Measurements from ENCODE around the gene OR10K1. TPM values are rescaled to one million over a fixed set of nuclear protein-coding genes. Genes with fewer than 3 reads are reported as not detected.

The OR10K1 gene
- polyA plus RNA-seq, 4 donors, result not detected

DNA sequence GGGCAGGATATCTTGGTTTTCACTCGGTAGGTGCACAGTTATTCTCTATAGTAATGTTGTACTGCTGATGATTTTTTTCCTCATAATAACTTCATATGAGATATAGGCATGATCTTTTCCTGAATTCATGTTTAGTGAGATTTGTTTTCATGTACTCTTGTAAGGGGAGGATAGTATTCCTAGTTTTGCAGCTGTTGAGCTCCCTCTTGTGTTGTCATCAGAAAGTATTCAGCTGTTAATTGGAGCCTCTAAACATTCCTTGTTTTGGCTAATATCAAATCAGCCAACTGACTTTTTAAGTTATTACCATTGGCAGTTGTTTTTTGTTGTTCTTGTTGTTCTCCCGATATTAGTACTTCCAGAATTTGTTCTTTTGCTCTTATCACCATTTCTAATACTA, 34.7 kb downstream of the OR10K1 start:
- Histone ChIP-seq H3K4me3 (ENCODE audit: low read depth in 1 of 3, low read length in 3 of 3) (no peak overlapping the region), H3K27me3 (ENCODE audit: control insufficient read depth in 3 of 3, insufficient read depth in 3 of 3, low read length in 3 of 3) (peaks cover 0 to 2% (median 0%) of the 10 kb centered on the region in 3 donors), H3K9me3 (ENCODE audit: control insufficient read depth in 2 of 2, insufficient read depth in 1 of 2, low read depth in 1 of 2, low read length in 1 of 2) (no peaks in the 10 kb centered on the region), H3K4me1 (ENCODE audit: control insufficient read depth in 3 of 3, insufficient read depth in 2 of 3, low read depth in 1 of 3, low read length in 2 of 3) (no peaks in the 10 kb centered on the region), H3K36me3 (ENCODE audit: control insufficient read depth in 3 of 3, insufficient read depth in 2 of 3, low read depth in 1 of 3, low read length in 3 of 3) (no peaks in the 10 kb centered on the region), H3K27ac (ENCODE audit: low read depth in 1 of 3, low read length in 2 of 3) (no peak overlapping the region)
- WGBS, 3 donors, result 33 to 39% (median 33%) methylated on average over 2 of the region's 2 CpGs
- no peak for FAIRE-seq
- DNase-seq, result no peak

DNA sequence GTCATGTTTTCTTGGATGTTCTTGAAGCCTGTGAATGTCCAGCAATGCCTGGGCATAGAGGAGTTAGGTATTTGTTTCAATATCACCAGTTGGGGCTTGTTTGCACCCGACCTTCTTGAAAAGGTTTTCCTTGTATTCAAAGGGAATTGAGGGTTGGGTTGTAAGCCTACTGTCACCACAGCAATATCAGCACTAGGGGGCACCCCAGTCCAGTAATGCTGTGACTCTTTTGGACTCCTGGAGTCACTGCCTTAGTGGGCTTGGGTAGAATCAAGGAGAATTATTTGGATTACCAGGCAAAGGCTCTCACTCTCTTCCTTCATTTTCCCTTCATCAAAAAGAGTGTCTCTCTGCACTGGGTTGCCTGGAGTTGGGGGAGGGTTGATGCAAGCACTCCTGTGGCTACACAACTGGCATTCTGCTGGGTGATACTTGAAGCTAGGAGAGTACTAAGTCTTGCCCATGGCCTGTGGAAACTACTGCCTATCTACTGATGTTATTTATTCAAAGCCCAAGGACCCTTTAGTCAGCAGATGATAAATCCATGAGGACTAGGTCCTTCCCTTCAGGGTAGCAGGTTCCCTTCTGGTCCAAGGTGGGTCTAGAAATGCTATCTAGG, 44.8 kb downstream of the OR10K1 start:
- H3K27ac ChIP-seq (ENCODE audit: low read depth in 1 of 3, low read length in 2 of 3), result no peak overlapping the region
- no peaks in the 10 kb centered on the region for H3K4me1 ChIP-seq (ENCODE audit: control insufficient read depth in 3 of 3, insufficient read depth in 2 of 3, low read depth in 1 of 3, low read length in 2 of 3)
- 9 to 25% (median 13%) methylated on average over 1 of the region's 1 CpG for WGBS, 3 donors
- H3K9me3 ChIP-seq (ENCODE audit: control insufficient read depth in 2 of 2, insufficient read depth in 1 of 2, low read depth in 1 of 2, low read length in 1 of 2), result peaks cover 0 to 2% of the 10 kb centered on the region in 2 donors
- no peak for FAIRE-seq
- H3K27me3 ChIP-seq (ENCODE audit: control insufficient read depth in 3 of 3, insufficient read depth in 3 of 3, low read length in 3 of 3), result peaks cover 0 to 3% (median 0%) of the 10 kb centered on the region in 3 donors
- DNase-seq, result peak; percentile 10 to 20
- no peak overlapping the region for H3K4me3 ChIP-seq (ENCODE audit: low read depth in 1 of 3, low read length in 3 of 3)
- no peaks in the 10 kb centered on the region for H3K36me3 ChIP-seq (ENCODE audit: control insufficient read depth in 3 of 3, insufficient read depth in 2 of 3, low read depth in 1 of 3, low read length in 3 of 3)

DNA sequence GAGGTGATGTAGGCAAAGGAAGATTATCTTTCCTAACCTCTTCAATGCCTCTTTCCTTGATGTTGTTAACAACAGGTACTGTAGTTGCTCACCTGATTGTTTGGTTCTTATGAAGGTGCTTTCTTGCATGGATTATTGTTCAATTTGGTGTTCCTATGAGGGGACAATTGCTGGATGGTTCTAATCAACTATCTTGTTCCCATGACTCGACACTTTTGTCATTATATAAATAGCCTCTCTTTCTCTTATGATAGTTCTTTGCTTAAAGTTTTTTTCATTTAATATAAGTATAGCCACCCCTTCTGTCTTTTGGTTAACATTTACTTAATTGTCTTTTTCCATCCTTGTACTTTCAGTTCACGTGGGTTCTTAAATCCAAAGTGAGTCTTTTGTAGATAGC, 45.9 kb downstream of the OR10K1 start:
- peaks cover 0 to 2% (median 0%) of the 10 kb centered on the region in 3 donors for H3K27me3 ChIP-seq (ENCODE audit: control insufficient read depth in 3 of 3, insufficient read depth in 3 of 3, low read length in 3 of 3)
- H3K27ac ChIP-seq (ENCODE audit: low read depth in 1 of 3, low read length in 2 of 3), result no peak overlapping the region
- H3K4me3 ChIP-seq (ENCODE audit: low read depth in 1 of 3, low read length in 3 of 3), result no peak overlapping the region
- 68 to 75% (median 75%) methylated on average over 2 of the region's 2 CpGs for WGBS, 3 donors
- H3K36me3 ChIP-seq (ENCODE audit: control insufficient read depth in 3 of 3, insufficient read depth in 2 of 3, low read depth in 1 of 3, low read length in 3 of 3), result no peaks in the 10 kb centered on the region
- no peaks in the 10 kb centered on the region for H3K4me1 ChIP-seq (ENCODE audit: control insufficient read depth in 3 of 3, insufficient read depth in 2 of 3, low read depth in 1 of 3, low read length in 2 of 3)
- FAIRE-seq, result no peak
- no peak for DNase-seq
- H3K9me3 ChIP-seq (ENCODE audit: control insufficient read depth in 2 of 2, insufficient read depth in 1 of 2, low read depth in 1 of 2, low read length in 1 of 2), result no peaks in the 10 kb centered on the region

DNA sequence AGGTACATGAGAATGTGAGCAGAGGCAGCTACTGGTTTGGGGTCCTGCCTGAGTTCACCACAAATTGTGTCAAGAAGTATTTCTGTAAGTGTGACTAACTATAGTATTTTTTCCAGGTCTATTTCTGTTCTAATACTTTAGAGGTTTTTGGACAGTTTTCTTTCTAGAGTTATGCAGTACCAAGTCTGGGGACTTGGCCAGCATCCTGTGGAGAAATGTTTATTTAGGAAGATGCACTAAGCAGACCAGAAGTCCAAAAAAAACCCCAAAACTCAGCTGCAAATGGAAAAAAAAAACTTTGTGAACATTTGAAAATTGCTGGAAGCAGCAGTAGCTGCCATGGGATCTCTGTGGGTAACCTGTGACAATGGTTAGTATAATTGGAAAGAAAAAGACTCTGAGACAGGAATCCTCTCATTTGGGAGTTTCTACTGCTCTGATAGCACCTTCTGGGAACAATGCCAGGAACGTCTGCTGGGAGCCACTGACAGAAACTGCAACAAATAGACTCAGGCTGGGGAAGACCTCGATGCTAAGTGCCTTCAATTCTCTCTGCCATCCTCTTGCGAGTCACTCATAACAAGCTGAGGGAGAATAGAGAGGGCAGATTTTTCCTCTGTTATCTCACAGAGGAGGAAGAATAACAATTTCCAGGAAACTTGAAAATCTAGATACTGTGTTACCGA, 48.0 kb downstream of the OR10K1 start:
- 34 to 42% (median 36%) methylated on average over 4 of the region's 4 CpGs for WGBS, 3 donors

DNA sequence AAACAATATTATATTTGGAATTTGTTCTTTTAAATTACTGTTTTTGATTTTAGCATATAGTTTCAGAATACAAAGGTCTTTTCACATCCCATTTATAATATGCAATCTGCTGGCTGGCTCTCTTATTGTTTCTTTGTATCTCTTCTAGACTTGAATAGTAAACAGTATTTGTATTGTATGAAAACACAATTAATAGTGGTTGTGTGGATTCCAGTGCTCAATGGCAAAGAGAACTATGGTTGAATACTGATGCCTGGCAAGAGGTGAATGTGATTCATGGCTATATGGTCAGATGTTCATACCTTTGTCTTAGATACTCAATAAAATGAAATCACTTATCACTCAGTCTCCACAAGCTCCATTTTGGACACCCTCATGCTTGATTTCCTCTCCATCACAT, 55.3 kb downstream of the OR10K1 start:
- FAIRE-seq (no peak), DNase-seq (no peak)
- Histone ChIP-seq H3K4me1 (ENCODE audit: control insufficient read depth in 3 of 3, insufficient read depth in 2 of 3, low read depth in 1 of 3, low read length in 2 of 3) (no peaks in the 10 kb centered on the region), H3K4me3 (ENCODE audit: low read depth in 1 of 3, low read length in 3 of 3) (no peak overlapping the region), H3K27ac (ENCODE audit: low read depth in 1 of 3, low read length in 2 of 3) (no peak overlapping the region), H3K27me3 (ENCODE audit: control insufficient read depth in 3 of 3, insufficient read depth in 3 of 3, low read length in 3 of 3) (no peaks in the 10 kb centered on the region), H3K9me3 (ENCODE audit: control insufficient read depth in 2 of 2, insufficient read depth in 1 of 2, low read depth in 1 of 2, low read length in 1 of 2) (no peaks in the 10 kb centered on the region), H3K36me3 (ENCODE audit: control insufficient read depth in 3 of 3, insufficient read depth in 2 of 3, low read depth in 1 of 3, low read length in 3 of 3) (no peaks in the 10 kb centered on the region)

More for the DNA sequence above, 48.0 kb downstream of the OR10K1 start:
- Histone ChIP-seq H3K36me3 (ENCODE audit: control insufficient read depth in 3 of 3, insufficient read depth in 2 of 3, low read depth in 1 of 3, low read length in 3 of 3) (no peaks in the 10 kb centered on the region), H3K4me1 (ENCODE audit: control insufficient read depth in 3 of 3, insufficient read depth in 2 of 3, low read depth in 1 of 3, low read length in 2 of 3) (no peaks in the 10 kb centered on the region), H3K4me3 (ENCODE audit: low read depth in 1 of 3, low read length in 3 of 3) (no peak overlapping the region), H3K27ac (ENCODE audit: low read depth in 1 of 3, low read length in 2 of 3) (no peak overlapping the region), H3K9me3 (ENCODE audit: control insufficient read depth in 2 of 2, insufficient read depth in 1 of 2, low read depth in 1 of 2, low read length in 1 of 2) (no peaks in the 10 kb centered on the region), H3K27me3 (ENCODE audit: control insufficient read depth in 3 of 3, insufficient read depth in 3 of 3, low read length in 3 of 3) (no peaks in the 10 kb centered on the region)
- FAIRE-seq, result no peak
- DNase-seq, result no peak

Other genes starting within 250 kb of the OR10K1 start
- under 1 TPM in 2 of 4 donors, not detected in 2; 0.01 to 0.04 TPM for gene CD1A, start 207.4 kb upstream of the OR10K1 start, polyA plus RNA-seq
- under 1 TPM in 2 of 4 donors, not detected in 2; 0.52 to 0.64 TPM for gene CD1C, start 171.9 kb upstream of the OR10K1 start, polyA plus RNA-seq
- not detected for gene CD1B, start 130.3 kb upstream of the OR10K1 start, polyA plus RNA-seq
- gene CD1E, start 107.9 kb upstream of the OR10K1 start, polyA plus RNA-seq, result under 1 TPM in 2 of 4 donors, not detected in 2; 0.13 to 0.34 TPM
- gene OR10T2, start 62.4 kb upstream of the OR10K1 start, polyA plus RNA-seq, result not detected
- gene OR10K2, start 35.6 kb upstream of the OR10K1 start, polyA plus RNA-seq, result not detected
- not detected for gene OR10R2, start 10.4 kb downstream of the OR10K1 start, polyA plus RNA-seq
- gene OR6Y1, start 92.6 kb downstream of the OR10K1 start, polyA plus RNA-seq, result not detected
- gene OR6P1, start 108.7 kb downstream of the OR10K1 start, polyA plus RNA-seq, result not detected
- not detected for gene OR10X1, start 118.1 kb downstream of the OR10K1 start, polyA plus RNA-seq
- under 1 TPM in 1 of 4 donors, not detected in 3; under 0.01 TPM for gene OR10Z1, start 143.4 kb downstream of the OR10K1 start, polyA plus RNA-seq
- gene SPTA1, start 224.9 kb downstream of the OR10K1 start, polyA plus RNA-seq, result under 1 TPM in 2 of 4 donors, not detected in 2; under 0.01 to 0.30 TPM
- not detected for gene OR6K2, start 238.8 kb downstream of the OR10K1 start, polyA plus RNA-seq

Data from small intestine (tissue), 7 donors.